NCI-H1092 treated with DMSO at 0.1 percent for 48 hours (cell line): ENCODE results near the gene PIK3C2B.
"Not testable (repeated sequence)": the region's sequence is repeated elsewhere in the genome, so short reads cannot be mapped to it uniquely, and the experiment has no call there.

Source experiments
- DNase-seq: peaks from one replicate; lab custom pipeline; 2025; lab: John Stamatoyannopoulos, UW

PIK3C2B gene

GRCh38 chr1:204494281-204495077 lies at the start of gene PIK3C2B:
TSS of gene PIK3C2B (minus strand) at chr1:204494805. CDS start at chr1:204469802, 25,003 bp downstream.
- DNase-seq: peak; percentile 85

- DNase-seq: no peak
Measured at GRCh38 chr1:204544321-204544720, 49.7 kb upstream of the PIK3C2B start.

GRCh38 chr1:204541626-204542025 lies 47.0 kb upstream of the PIK3C2B start:
- DNase-seq: no peak

GRCh38 chr1:204532832-204533231 lies 38.2 kb upstream of the PIK3C2B start:
- no peak for DNase-seq

GRCh38 chr1:204530932-204531331 lies 36.3 kb upstream of the PIK3C2B start:
- no peak for DNase-seq

- no peak for DNase-seq
Measured at GRCh38 chr1:204529371-204529895, 34.8 kb upstream of the PIK3C2B start.

- DNase-seq: no peak
Measured at GRCh38 chr1:204528677-204529076, 34.1 kb upstream of the PIK3C2B start.

- DNase-seq: no peak
Measured at GRCh38 chr1:204528241-204528640, 33.6 kb upstream of the PIK3C2B start.

GRCh38 chr1:204524986-204525385 lies 30.4 kb upstream of the PIK3C2B start:
- no peak for DNase-seq

- DNase-seq: no peak
Measured at GRCh38 chr1:204523605-204524215, 29.1 kb upstream of the PIK3C2B start.

GRCh38 chr1:204521941-204522521 lies 27.4 kb upstream of the PIK3C2B start:
- not testable (repeated sequence) for DNase-seq

GRCh38 chr1:204520834-204521709 lies 26.5 kb upstream of the PIK3C2B start:
- no peak for DNase-seq

GRCh38 chr1:204517382-204517781 lies 22.8 kb upstream of the PIK3C2B start:
- DNase-seq: not testable (repeated sequence)

GRCh38 chr1:204516180-204516879 lies 21.7 kb upstream of the PIK3C2B start, which contains the start of gene MDM4:
TSS of gene MDM4 (plus strand) at chr1:204516406. CDS start at chr1:204525519, 9,113 bp downstream.
- DNase-seq: peak; percentile 98

- no peak for DNase-seq
Measured at GRCh38 chr1:204514828-204515227, 20.2 kb upstream of the PIK3C2B start.

GRCh38 chr1:204513117-204513716 lies 18.6 kb upstream of the PIK3C2B start:
- no peak for DNase-seq

- DNase-seq: no peak
Measured at GRCh38 chr1:204511366-204511765, 16.8 kb upstream of the PIK3C2B start.

GRCh38 chr1:204509186-204509635 lies 14.6 kb upstream of the PIK3C2B start:
- no peak for DNase-seq

GRCh38 chr1:204507317-204508105 lies 12.9 kb upstream of the PIK3C2B start:
- DNase-seq: peak; percentile 75

- DNase-seq: peak; percentile 95
Measured at GRCh38 chr1:204506969-204507316, 12.3 kb upstream of the PIK3C2B start.
